HAP-1 (cell line): ENCODE data around the gene ANXA2.
"Not testable (repeated sequence)": the region's sequence is repeated elsewhere in the genome, so short reads cannot be mapped to it uniquely, and the experiment has no call there.

Experiments used
- DNase-seq, 2 experiments: peaks; one replicate each; pipeline ENCODE4 v3.0.0-alpha.2; 2016 to 2020; ENCODE audit warnings: low spot score in 2 of 2
- H3K27me3 ChIP-seq: fragments of 250-450 bp; sonication (Bioruptor Pico); 2 replicates; pipeline ENCODE4 v1.5.1; 2020; ENCODE audit warnings: low read depth, mild to moderate bottlenecking, moderate library complexity
- H3K36me3 ChIP-seq: fragments of 250-450 bp; sonication (Bioruptor Pico); replicated peaks from 2 replicates; pipeline ENCODE4 v1.5.1; 2020; ENCODE audit warnings: mild to moderate bottlenecking
- H3K4me1 ChIP-seq: fragments of 250-450 bp; sonication (Bioruptor Pico); 2 replicates; pipeline ENCODE4 v1.5.1; 2020; ENCODE audit warnings: mild to moderate bottlenecking
- H3K4me3 ChIP-seq: fragments of 250-450 bp; sonication (Bioruptor Pico); 2 replicates; pipeline ENCODE4 v1.5.1; 2020; ENCODE audit warnings: mild to moderate bottlenecking, moderate library complexity
- H3K9me3 ChIP-seq: fragments of 250-450 bp; sonication (Bioruptor Pico); 2 replicates; pipeline ENCODE4 v1.5.1; 2020; ENCODE audit warnings: mild to moderate bottlenecking, moderate library complexity
- in situ Hi-C: fragments of 300-500 bp; cut with MboI; formaldehyde crosslinking; loops from 3 replicates; pipeline ENCODE4 v1.14.3; 2020; ENCODE audit warnings: low sequenced_read_pairs, inconsistent platforms, mixed read lengths

The ANXA2 gene

GRCh38 chr15:60363903-60364611 is 33.7 kb downstream of the ANXA2 start:
- Histone ChIP-seq H3K4me1 (0 out of 2 replicates have a peak, but pooled peaks cover 2% of the 10 kb centered on the region), H3K27me3 (no peaks in the 10 kb centered on the region), H3K9me3 (no peaks in the 10 kb centered on the region), H3K4me3 (no peak overlapping the region), H3K36me3 (peaks cover 69% of the 10 kb centered on the region)
- no peak for DNase-seq
- in situ Hi-C loops = loop anchor here (5.0 kb wide), 1 partner anchor 78 kb away; no protein-coding TSS in a partner anchor

GRCh38 chr15:60363087-60363549 is 34.7 kb downstream of the ANXA2 start:
- Histone ChIP-seq H3K4me1 (no peaks in the 10 kb centered on the region), H3K36me3 (peaks cover 70% of the 10 kb centered on the region), H3K27me3 (no peaks in the 10 kb centered on the region), H3K4me3 (no peak overlapping the region), H3K9me3 (no peaks in the 10 kb centered on the region)
- no peak for DNase-seq
- in situ Hi-C loops = loop anchor here (5.0 kb wide), 1 partner anchor 79 kb away; no protein-coding TSS in a partner anchor

- Histone ChIP-seq H3K4me3 (no peak overlapping the region), H3K9me3 (no peaks in the 10 kb centered on the region), H3K4me1 (no peaks in the 10 kb centered on the region), H3K36me3 (peaks cover 76% of the 10 kb centered on the region), H3K27me3 (no peaks in the 10 kb centered on the region)
- no peak for DNase-seq
- in situ Hi-C loops = loop anchor here (5.0 kb wide), 1 partner anchor 80 kb away; no protein-coding TSS in a partner anchor
These were observed 35.3 kb downstream of the ANXA2 start for GRCh38 chr15:60362321-60363086.

- not testable (repeated sequence) for H3K9me3 ChIP-seq, H3K4me1 ChIP-seq, H3K27me3 ChIP-seq, H3K4me3 ChIP-seq
- in situ Hi-C loops = loop anchor here (5.0 kb wide), 1 partner anchor 83 kb away; no protein-coding TSS in a partner anchor
- peak; percentile 39 to 54 for DNase-seq
- peaks cover 99% of the 10 kb centered on the region for H3K36me3 ChIP-seq
These were observed 38.0 kb downstream of the ANXA2 start for GRCh38 chr15:60359738-60360137.

GRCh38 chr15:60358935-60359682 is 38.7 kb downstream of the ANXA2 start:
- no peak for DNase-seq
- Histone ChIP-seq H3K27me3 (no peaks in the 10 kb centered on the region), H3K9me3 (no peaks in the 10 kb centered on the region), H3K36me3 (peaks cover 99% of the 10 kb centered on the region), H3K4me1 (no peaks in the 10 kb centered on the region), H3K4me3 (no peak overlapping the region)
- in situ Hi-C loops = no loop called here

- H3K36me3 ChIP-seq = peaks cover 99% of the 10 kb centered on the region
- H3K4me1 ChIP-seq = no peaks in the 10 kb centered on the region
- in situ Hi-C loops = no loop called here
These were observed 41.0 kb downstream of the ANXA2 start for GRCh38 chr15:60356832-60357231.

GRCh38 chr15:60355148-60355857 is 42.5 kb downstream of the ANXA2 start:
- peaks cover 99% of the 10 kb centered on the region for H3K36me3 ChIP-seq
- DNase-seq = no peak

More at GRCh38 chr15:60356832-60357231, 41.0 kb downstream of the ANXA2 start:
- no peaks in the 10 kb centered on the region for H3K9me3 ChIP-seq
- DNase-seq = no peak
- H3K27me3 ChIP-seq = no peaks in the 10 kb centered on the region
- H3K4me3 ChIP-seq = no peak overlapping the region

GRCh38 chr15:60353245-60353920 is 44.4 kb downstream of the ANXA2 start:
- Histone ChIP-seq H3K27me3 (no peaks in the 10 kb centered on the region), H3K4me1 (no peaks in the 10 kb centered on the region), H3K4me3 (no peak overlapping the region), H3K9me3 (no peaks in the 10 kb centered on the region), H3K36me3 (peaks cover 93% of the 10 kb centered on the region)
- DNase-seq = no peak
- in situ Hi-C loops = no loop called here

More at GRCh38 chr15:60355148-60355857, 42.5 kb downstream of the ANXA2 start:
- Histone ChIP-seq H3K4me3 (no peak overlapping the region), H3K9me3 (no peaks in the 10 kb centered on the region), H3K4me1 (no peaks in the 10 kb centered on the region), H3K27me3 (no peaks in the 10 kb centered on the region)
- in situ Hi-C loops = no loop called here

- peaks cover 93% of the 10 kb centered on the region for H3K36me3 ChIP-seq
- in situ Hi-C loops = no loop called here
- H3K27me3 ChIP-seq = no peaks in the 10 kb centered on the region
- no peaks in the 10 kb centered on the region for H3K4me1 ChIP-seq
- no peaks in the 10 kb centered on the region for H3K9me3 ChIP-seq
- no peak for DNase-seq
- H3K4me3 ChIP-seq = no peak overlapping the region
These were observed 45.3 kb downstream of the ANXA2 start for GRCh38 chr15:60352525-60352924.

- no peak for DNase-seq
These were observed 46.7 kb downstream of the ANXA2 start for GRCh38 chr15:60351066-60351465.

GRCh38 chr15:60350108-60350507 is 47.7 kb downstream of the ANXA2 start:
- no peak for DNase-seq
- in situ Hi-C loops = no loop called here
- H3K4me1 ChIP-seq = no peaks in the 10 kb centered on the region
- no peaks in the 10 kb centered on the region for H3K27me3 ChIP-seq
- H3K4me3 ChIP-seq = no peak overlapping the region
- H3K36me3 ChIP-seq = peaks cover 90% of the 10 kb centered on the region
- H3K9me3 ChIP-seq = no peaks in the 10 kb centered on the region

More at GRCh38 chr15:60351066-60351465, 46.7 kb downstream of the ANXA2 start:
- H3K27me3 ChIP-seq = no peaks in the 10 kb centered on the region
- H3K36me3 ChIP-seq = peaks cover 94% of the 10 kb centered on the region
- H3K4me3 ChIP-seq = no peak overlapping the region
- in situ Hi-C loops = no loop called here
- no peaks in the 10 kb centered on the region for H3K4me1 ChIP-seq
- H3K9me3 ChIP-seq = no peaks in the 10 kb centered on the region

GRCh38 chr15:60349589-60349988 is 48.2 kb downstream of the ANXA2 start:
- H3K4me3 ChIP-seq = no peak overlapping the region
- no peaks in the 10 kb centered on the region for H3K9me3 ChIP-seq
- H3K27me3 ChIP-seq = no peaks in the 10 kb centered on the region
- no peaks in the 10 kb centered on the region for H3K4me1 ChIP-seq
- peaks cover 85% of the 10 kb centered on the region for H3K36me3 ChIP-seq
- no peak for DNase-seq
- in situ Hi-C loops = no loop called here
